Vagina (tissue), 2 donors: ENCODE measurements around the gene ZMAT2. TPM values are rescaled to one million over a fixed set of nuclear protein-coding genes. Genes with fewer than 3 reads are reported as not detected.

Experiments used
- DNase-seq, 2 donors: peaks; one replicate each; pipeline ENCODE4 v3.0.0-alpha.2; 2017; ENCODE audit errors: extremely low spot score in 2 of 2
- H3K27ac ChIP-seq: fragments of 200-600 bp; sonication (generic); one replicate; pipeline ENCODE4 v1.5.1; 2019
- H3K27me3 ChIP-seq: fragments of 200-600 bp; sonication (generic); one replicate; pipeline ENCODE4 v1.5.1; 2019
- H3K36me3 ChIP-seq, 2 donors: fragments of 200-600 bp; sonication (generic); one replicate each; pipeline ENCODE4 v1.5.1; 2017 to 2019
- H3K4me1 ChIP-seq: fragments of 200-600 bp; sonication (generic); one replicate; pipeline ENCODE4 v1.5.1; 2019
- H3K4me3 ChIP-seq, 2 donors: fragments of 200-600 bp; sonication (generic); 1 replicate in 1 of 2; 2 replicates in 1 of 2; pipeline ENCODE4 v1.5.1; 2016 to 2019
- H3K9me3 ChIP-seq: fragments of 200-600 bp; sonication (generic); one replicate; pipeline ENCODE4 v1.5.1; 2019
- CTCF ChIP-seq, 3 experiments: fragments of 450-650 bp in 2 of 3; fragments of 200-600 bp in 1 of 3; sonication (generic) in 1 of 3; IDR thresholded peaks; one replicate each; pipeline ENCODE4 v1.5.1; 2017 to 2019; ENCODE audit warnings: antibody characterized with exemption in 3 of 3, mild to moderate bottlenecking in 2 of 3, moderate library complexity in 2 of 3
- POLR2A ChIP-seq, 2 donors: fragments of 450-650 bp; IDR thresholded peaks; one replicate each; pipeline ENCODE4 v1.6.1; 2017; ENCODE audit warnings: antibody characterized with exemption in 2 of 2, mild to moderate bottlenecking in 2 of 2, moderate library complexity in 2 of 2
- POLR2AphosphoS5 ChIP-seq, 2 donors: sonication (generic); formaldehyde crosslinking; IDR thresholded peaks; one replicate each; pipeline ENCODE4 v1.9.0; 2017; ENCODE audit warnings: antibody characterized with exemption in 2 of 2, mild to moderate bottlenecking in 2 of 2, low read depth in 1 of 2; ENCODE audit not compliant: insufficient read depth in 1 of 2
- intact Hi-C: fragments of 100-400 bp; cut with DNase I; formaldehyde crosslinking; loops from one replicate; pipeline ENCODE4 v1.15.1; 2023
- total RNA-seq: library from RNA; depleted of rRNA; stranded (reverse); fragments of >200 nt; gene quantifications from one replicate; pipeline ENCODE4 v1.2.3, GENCODE V29; 2016

ZMAT2 gene
- total RNA-seq, 1 donor from 2014 or later, result 22.6 TPM

- intact Hi-C loops, result no loop called here
- TF ChIP-seq CTCF (IDR thresholded peaks at IDR 0.05) (no peak), POLR2A (IDR thresholded peaks at IDR 0.05) (no peak), POLR2AphosphoS5 (IDR thresholded peaks at IDR 0.05; ENCODE audit: insufficient read depth in 1 of 2, low read depth in 1 of 2) (no peak)
- no peak for DNase-seq
- H3K4me3 ChIP-seq, result no peak overlapping the region
- H3K27me3 ChIP-seq, result no peaks in the 10 kb centered on the region
- no peaks in the 10 kb centered on the region for H3K9me3 ChIP-seq
- H3K36me3 ChIP-seq, result peaks cover 0 to 67% of the 10 kb centered on the region in 2 donors
- no peak overlapping the region for H3K27ac ChIP-seq
- H3K4me1 ChIP-seq, result peaks cover 6% of the 10 kb centered on the region
Observed at GRCh38 chr5:140674629-140675028, 25.6 kb upstream of the ZMAT2 start.

- H3K4me3 ChIP-seq, result no peak overlapping the region
- TF ChIP-seq POLR2AphosphoS5 (IDR thresholded peaks at IDR 0.05; ENCODE audit: insufficient read depth in 1 of 2, low read depth in 1 of 2) (no peak), POLR2A (IDR thresholded peaks at IDR 0.05) (no peak), CTCF (IDR thresholded peaks at IDR 0.05) (no peak)
- H3K36me3 ChIP-seq, result peaks cover 0 to 70% of the 10 kb centered on the region in 2 donors
- no peaks in the 10 kb centered on the region for H3K9me3 ChIP-seq
- H3K27ac ChIP-seq, result no peak overlapping the region
- intact Hi-C loops, result no loop called here
- no peak for DNase-seq
- H3K4me1 ChIP-seq, result peaks cover 1% of the 10 kb centered on the region
- no peaks in the 10 kb centered on the region for H3K27me3 ChIP-seq
Observed at GRCh38 chr5:140677947-140678346, 22.3 kb upstream of the ZMAT2 start.

- Histone ChIP-seq H3K9me3 (no peaks in the 10 kb centered on the region), H3K36me3 (peaks cover 0 to 76% of the 10 kb centered on the region in 2 donors), H3K4me3 (no peak overlapping the region), H3K27me3 (no peaks in the 10 kb centered on the region), H3K4me1 (no peaks in the 10 kb centered on the region), H3K27ac (no peak overlapping the region)
- DNase-seq, result no peak
- TF ChIP-seq CTCF (IDR thresholded peaks at IDR 0.05), result no peak
- no peak for TF ChIP-seq POLR2A (IDR thresholded peaks at IDR 0.05)
- no peak for TF ChIP-seq POLR2AphosphoS5 (IDR thresholded peaks at IDR 0.05; ENCODE audit: insufficient read depth in 1 of 2, low read depth in 1 of 2)
- intact Hi-C loops, result no loop called here
Observed at GRCh38 chr5:140678993-140679392, 21.3 kb upstream of the ZMAT2 start.

GRCh38 chr5:140690376-140690932 is 9.8 kb upstream of the ZMAT2 start:
- Histone ChIP-seq H3K4me1 (peaks cover 38% of the 10 kb centered on the region), H3K27ac (peak overlapping the region; percentile 80), H3K36me3 (peaks cover 0 to 31% of the 10 kb centered on the region in 2 donors), H3K27me3 (no peaks in the 10 kb centered on the region), H3K4me3 (peak overlapping the region; percentile 66 to 86), H3K9me3 (no peaks in the 10 kb centered on the region)
- TF ChIP-seq POLR2A (IDR thresholded peaks at IDR 0.05), result no peak
- no peak for TF ChIP-seq POLR2AphosphoS5 (IDR thresholded peaks at IDR 0.05; ENCODE audit: insufficient read depth in 1 of 2, low read depth in 1 of 2)
- no peak for TF ChIP-seq CTCF (IDR thresholded peaks at IDR 0.05)
- no peak for DNase-seq
- intact Hi-C loops, result no loop called here
